MCF 10A (cell line): ENCODE data around the gene KIF18A. TPM values are rescaled to one million over a fixed set of nuclear protein-coding genes. Genes with fewer than 3 reads are reported as not detected.
A peak's percentile ranks its signal among the peaks of the same experiment; 100 is the strongest.

Experiments
- BruUV-seq: library from RNA; stranded (reverse); fragments of 400-500 nt; replicated peaks from 2 replicates; lab custom pipeline; 2021; lab: Mats Ljungman, UMichigan
- CTCF ChIA-PET: fragments of 300-600 bp; sonication (Branson Sonifier 250); formaldehyde crosslinking; extraction: SDS; loops from one replicate; lab custom pipeline; 2021; ENCODE audit warnings: antibody characterized with exemption, inconsistent platforms; lab: Yijun Ruan, JAX
- POLR2A ChIA-PET: fragments of 300-600, 350-650 bp; sonication (Branson Sonifier 250); formaldehyde crosslinking; extraction: SDS; loops from one replicate; lab custom pipeline; 2020; ENCODE audit warnings: antibody characterized with exemption, inconsistent platforms; lab: Yijun Ruan, JAX
- DNase-seq: peaks from one replicate; pipeline ENCODE4 v3.0.0-alpha.2; 2018; ENCODE audit not compliant: unreplicated experiment
- H3K27ac Mint-ChIP-seq: one replicate; pipeline ENCODE4 v1.8.0; 2022; ENCODE audit warnings: mild to moderate bottlenecking, low read depth, mixed read lengths; ENCODE audit not compliant: unreplicated experiment
- H3K27me3 Mint-ChIP-seq: one replicate; pipeline ENCODE4 v1.8.0; 2022; ENCODE audit warnings: mixed read lengths; ENCODE audit not compliant: insufficient read depth, unreplicated experiment
- H3K36me3 Mint-ChIP-seq: one replicate; pipeline ENCODE4 v1.8.0; 2022; ENCODE audit warnings: mild to moderate bottlenecking, moderate library complexity, mixed read lengths; ENCODE audit not compliant: insufficient read depth, unreplicated experiment
- H3K4me1 Mint-ChIP-seq: one replicate; pipeline ENCODE4 v1.8.0; 2022; ENCODE audit warnings: mixed read lengths; ENCODE audit not compliant: insufficient read depth, unreplicated experiment
- H3K4me3 Mint-ChIP-seq: one replicate; pipeline ENCODE4 v1.8.0; 2022; ENCODE audit warnings: mild to moderate bottlenecking, moderate library complexity, mixed read lengths; ENCODE audit not compliant: unreplicated experiment
- H3K9me3 Mint-ChIP-seq: one replicate; pipeline ENCODE4 v1.8.0; 2022; ENCODE audit warnings: mixed read lengths; ENCODE audit not compliant: unreplicated experiment
- CTCF ChIP-seq: fragments of 200-600 bp; IDR thresholded peaks from one replicate; pipeline ENCODE4 v1.8.0; 2022; ENCODE audit warnings: antibody characterized with exemption, mild to moderate bottlenecking; ENCODE audit not compliant: unreplicated experiment
- intact Hi-C: fragments of 100-400 bp; cut with micrococcal nuclease; formaldehyde crosslinking; loops from 2 replicates; pipeline ENCODE4 v1.14.1; 2022
- total RNA-seq: library from RNA; stranded (reverse); gene quantifications from 2 replicates; pipeline ENCODE4 v1.2.3, GENCODE V29; 2022

Gene KIF18A
- total RNA-seq, 1 experiment from 2014 or later = 12.9 TPM

GRCh38 chr11:28108958-28109357 lies 1.0 kb upstream of the KIF18A start:
- Mint-ChIP-seq H3K9me3 (no peaks in the 10 kb centered on the region), H3K4me1 (peaks cover 41% of the 10 kb centered on the region), H3K4me3 (peak overlapping the region; percentile 98), H3K27me3 (no peaks in the 10 kb centered on the region), H3K27ac (peak overlapping the region; percentile 100), H3K36me3 (no peaks in the 10 kb centered on the region)
- POLR2A ChIA-PET = interaction anchor here (0.8 to 7.4 kb wide), 13 partner anchors 9 to 422 kb away, joined by 3 to 73 read pairs (median 8); partner anchors contain the start of gene BDNF
- CTCF ChIA-PET = interaction anchor here (0.5 to 2.9 kb wide), 5 partner anchors 9 to 410 kb away, joined by 3 to 19 read pairs (median 4); partner anchors contain the start of gene BDNF
- no peak for DNase-seq
- TF ChIP-seq CTCF = no peak
- intact Hi-C loops = loop anchor here (1.0 to 10.0 kb wide), 5 partner anchors 270 to 1216 kb away; no protein-coding TSS in a partner anchor
- BruUV-seq = no TSS peak

GRCh38 chr11:28107191-28107749 lies 686 bp downstream of the KIF18A start:
- ChIA-PET CTCF (interaction anchor here (0.6 to 2.9 kb wide), 15 partner anchors 10 to 1053 kb away, joined by 3 to 19 read pairs (median 3); partner anchors contain the start of gene BDNF), POLR2A (interaction anchor here (0.6 to 7.4 kb wide), 17 partner anchors 9 to 422 kb away, joined by 3 to 73 read pairs (median 6); partner anchors contain the start of gene BDNF)
- no peak for TF ChIP-seq CTCF
- H3K27me3 Mint-ChIP-seq = no peaks in the 10 kb centered on the region
- peaks cover 55% of the 10 kb centered on the region for H3K4me1 Mint-ChIP-seq
- no peak for DNase-seq
- intact Hi-C loops = loop anchor here (2.0 to 10.0 kb wide), 4 partner anchors 406 to 1218 kb away; partner anchors contain the start of gene BDNF
- H3K9me3 Mint-ChIP-seq = no peaks in the 10 kb centered on the region
- no TSS peak for BruUV-seq
- H3K4me3 Mint-ChIP-seq = peak overlapping the region; percentile 98
- H3K27ac Mint-ChIP-seq = peak overlapping the region; percentile 100
- no peaks in the 10 kb centered on the region for H3K36me3 Mint-ChIP-seq

- DNase-seq = peak; percentile 5
- Mint-ChIP-seq H3K27me3 (no peaks in the 10 kb centered on the region), H3K9me3 (no peaks in the 10 kb centered on the region), H3K36me3 (no peaks in the 10 kb centered on the region), H3K4me3 (peak overlapping the region; percentile 98), H3K27ac (peak overlapping the region; percentile 100), H3K4me1 (peaks cover 54% of the 10 kb centered on the region)
- POLR2A ChIA-PET = interaction anchor here (0.5 to 7.4 kb wide), 11 partner anchors 9 to 405 kb away, joined by 3 to 73 read pairs (median 5); partner anchors contain the start of gene BDNF
- intact Hi-C loops = loop anchor here (2.0 to 10.0 kb wide), 4 partner anchors 406 to 1218 kb away; partner anchors contain the start of gene BDNF
- CTCF ChIA-PET = interaction anchor here (0.6 to 2.9 kb wide), 8 partner anchors 267 to 1054 kb away, joined by 3 to 19 read pairs (median 4); partner anchors contain the start of gene BDNF
- no TSS peak for BruUV-seq
- TF ChIP-seq CTCF = no peak
Observed at GRCh38 chr11:28106353-28107043, 1.5 kb downstream of the KIF18A start.
